ENCODE results near the gene OR6X1.

DNA sequence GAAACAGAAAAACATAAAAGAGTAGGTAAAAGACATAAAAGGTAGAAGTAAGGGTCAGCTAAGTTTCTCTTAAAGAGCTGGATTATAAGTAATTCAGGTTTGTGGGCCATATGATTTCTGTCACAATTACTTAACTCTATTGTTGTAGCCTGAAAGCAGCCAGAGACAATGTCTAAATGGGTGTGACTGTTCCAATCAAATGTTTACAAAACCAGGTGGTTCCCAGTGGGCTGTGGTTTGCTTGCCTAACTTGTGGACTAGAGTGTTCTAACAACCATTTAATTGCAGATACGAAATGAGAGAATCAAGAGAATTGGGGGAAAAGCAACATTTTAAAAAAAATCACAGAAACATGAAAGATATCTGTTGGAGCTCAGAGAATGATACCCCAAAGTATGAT is 29.2 kb upstream of the OR6X1 start:
- TF ChIP-seq, protein P1, sequence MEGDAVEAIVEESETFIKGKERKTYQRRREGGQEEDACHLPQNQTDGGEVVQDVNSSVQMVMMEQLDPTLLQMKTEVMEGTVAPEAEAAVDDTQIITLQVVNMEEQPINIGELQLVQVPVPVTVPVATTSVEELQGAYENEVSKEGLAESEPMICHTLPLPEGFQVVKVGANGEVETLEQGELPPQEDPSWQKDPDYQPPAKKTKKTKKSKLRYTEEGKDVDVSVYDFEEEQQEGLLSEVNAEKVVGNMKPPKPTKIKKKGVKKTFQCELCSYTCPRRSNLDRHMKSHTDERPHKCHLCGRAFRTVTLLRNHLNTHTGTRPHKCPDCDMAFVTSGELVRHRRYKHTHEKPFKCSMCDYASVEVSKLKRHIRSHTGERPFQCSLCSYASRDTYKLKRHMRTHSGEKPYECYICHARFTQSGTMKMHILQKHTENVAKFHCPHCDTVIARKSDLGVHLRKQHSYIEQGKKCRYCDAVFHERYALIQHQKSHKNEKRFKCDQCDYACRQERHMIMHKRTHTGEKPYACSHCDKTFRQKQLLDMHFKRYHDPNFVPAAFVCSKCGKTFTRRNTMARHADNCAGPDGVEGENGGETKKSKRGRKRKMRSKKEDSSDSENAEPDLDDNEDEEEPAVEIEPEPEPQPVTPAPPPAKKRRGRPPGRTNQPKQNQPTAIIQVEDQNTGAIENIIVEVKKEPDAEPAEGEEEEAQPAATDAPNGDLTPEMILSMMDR (IDR thresholded peaks at IDR 0.05): no peak
- TF ChIP-seq POLR2A (IDR thresholded peaks at IDR 0.05): no peak
- no peak for TF ChIP-seq EP300 (IDR thresholded peaks at IDR 0.05)
